ENCODE measurements around the gene SPECC1L.

GRCh38 chr22:24446260-24446611 lies 175.6 kb downstream of the SPECC1L start:
- TF ChIP-seq EZH2 (IDR thresholded peaks at IDR 0.05; ENCODE audit: low read length, unreplicated experiment) (no peak), EZH2phosphoT487 (IDR thresholded peaks at IDR 0.05; ENCODE audit: borderline replicate concordance, low read length) (no peak), CTCF (conservative IDR thresholded peaks at IDR 0.05; ENCODE audit: low read depth, low read length) (no peak)

Measured in PC-3 (cell line).